NOMO-1 treated with DMSO at 0.1 percent for 48 hours (cell line): ENCODE data around the gene PCDHB13.

Source experiments
- DNase-seq: peaks from one replicate; lab custom pipeline; 2025; ENCODE audit not compliant: unreplicated experiment; lab: John Stamatoyannopoulos, UW

PCDHB13 gene

DNA sequence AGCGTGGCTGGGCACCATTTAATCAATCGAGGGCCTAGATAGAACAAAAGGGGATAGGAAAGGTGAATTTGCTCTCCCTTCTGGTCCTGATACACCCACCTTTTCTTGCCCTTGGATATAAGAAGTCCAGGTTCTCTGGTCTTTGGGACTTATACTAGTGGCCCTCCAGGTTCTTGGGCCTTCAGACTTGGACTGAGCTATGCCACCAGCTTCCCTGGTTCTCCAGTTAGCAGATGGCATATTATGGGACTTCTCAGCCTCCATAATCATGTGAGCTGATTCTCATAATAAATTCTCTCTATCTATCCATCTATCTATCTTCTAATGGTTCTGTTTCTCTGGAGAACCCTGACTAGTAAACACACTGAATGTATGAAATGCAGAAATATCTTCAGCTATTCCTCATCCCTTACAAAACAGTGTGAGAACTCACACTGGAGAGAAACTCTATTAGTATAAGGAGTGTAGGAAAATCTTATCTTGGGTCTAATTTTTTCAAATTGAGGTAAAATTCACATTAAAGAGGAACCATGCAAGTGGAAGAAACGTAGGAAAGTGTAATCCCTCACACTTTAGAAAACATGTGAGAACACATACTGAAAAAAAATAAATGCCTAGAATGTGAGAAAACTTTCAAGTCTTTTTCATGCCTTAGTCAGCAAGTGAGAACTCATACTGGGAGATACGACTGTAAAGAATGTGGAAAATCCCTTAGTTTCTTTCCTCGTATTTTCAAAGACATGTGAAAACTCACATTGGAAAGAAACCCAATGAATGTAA, 46.9 kb downstream of the PCDHB13 start:
- DNase-seq: no peak

DNA sequence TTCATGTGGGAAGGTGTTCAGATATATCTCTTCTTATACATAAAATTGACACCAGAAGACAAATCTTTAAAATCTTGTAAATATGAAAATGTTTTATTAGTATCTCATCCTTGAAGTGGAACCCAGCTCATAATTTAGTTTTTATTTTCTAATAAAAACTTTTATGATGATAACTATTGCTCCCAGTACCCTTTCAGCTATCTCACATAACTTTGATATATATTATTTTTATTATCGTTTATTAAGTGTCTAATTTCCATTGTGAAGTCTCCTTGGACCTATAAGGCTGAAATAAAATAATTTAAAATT, 47.5 kb downstream of the PCDHB13 start:
- DNase-seq: no peak
